Left colon (tissue), 2 donors: ENCODE measurements around the gene TULP3. TPM values are rescaled to one million over a fixed set of nuclear protein-coding genes. Genes with fewer than 3 reads are reported as not detected.

Source experiments
- ATAC-seq: fragments of 200-7000 bp; cut with Tn5 transposase; one replicate; pipeline ENCODE4 v1.9.1; 2020; ENCODE audit warnings: mild to moderate bottlenecking, moderate library complexity
- DNase-seq, 2 donors: peaks; one replicate each; pipeline ENCODE4 v3.0.0-alpha.2; 2020
- intact Hi-C, 2 donors: fragments of 100-400 bp; cut with DNase I in 1 of 2; cut with micrococcal nuclease in 1 of 2; formaldehyde crosslinking; loops; one replicate each; pipeline versions ENCODE4 v1.11.2 to v1.14.0; 2022; cut with DNase I, micrococcal nuclease
- total RNA-seq, 2 donors: library from RNA; stranded (reverse); fragmentation: NEBNext Ultra II Directional; extraction: Animal tissue kit (Norgen Biotek cat#: 25700); gene quantifications; one replicate each; pipeline ENCODE4 v1.2.1, GENCODE V29; 2021
- donor health status: DM: no; HTN: no; CAD: no.
- donor health status: DM: yes; HTN: yes; CAD: no.

Gene TULP3
- total RNA-seq, 2 donors from 2014 or later = 7.5 to 9.9 TPM

- ATAC-seq = no peak
- intact Hi-C loops = no loop called here
- DNase-seq = no peak
Observed at GRCh38 chr12:2912216-2912575, 21.5 kb downstream of the TULP3 start.

- intact Hi-C loops = no loop called here
- ATAC-seq (no peak), DNase-seq (no peak)
Observed at GRCh38 chr12:2919249-2919648, 28.6 kb downstream of the TULP3 start.

DNA sequence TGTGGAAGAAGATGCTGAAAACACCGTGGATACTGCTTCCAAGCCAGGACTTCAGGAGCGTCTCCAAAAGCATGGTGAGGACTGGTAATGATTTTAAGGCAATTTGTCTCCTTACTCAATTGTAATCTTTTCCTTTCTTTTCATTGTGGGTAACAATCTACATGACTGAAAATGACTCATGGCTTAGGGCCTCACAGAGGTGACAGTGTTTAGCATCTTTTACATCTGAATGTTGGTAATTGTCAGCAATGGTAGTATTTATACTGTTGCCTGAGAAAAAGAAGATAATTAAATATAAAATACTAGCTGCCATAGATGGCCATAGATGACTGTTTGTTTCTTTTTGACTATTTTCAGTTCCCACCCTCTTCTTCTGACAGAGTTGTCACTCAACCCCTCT is 31.6 kb downstream of the TULP3 start:
- ATAC-seq (no peak), DNase-seq (no peak)
- intact Hi-C loops = no loop called here

DNA sequence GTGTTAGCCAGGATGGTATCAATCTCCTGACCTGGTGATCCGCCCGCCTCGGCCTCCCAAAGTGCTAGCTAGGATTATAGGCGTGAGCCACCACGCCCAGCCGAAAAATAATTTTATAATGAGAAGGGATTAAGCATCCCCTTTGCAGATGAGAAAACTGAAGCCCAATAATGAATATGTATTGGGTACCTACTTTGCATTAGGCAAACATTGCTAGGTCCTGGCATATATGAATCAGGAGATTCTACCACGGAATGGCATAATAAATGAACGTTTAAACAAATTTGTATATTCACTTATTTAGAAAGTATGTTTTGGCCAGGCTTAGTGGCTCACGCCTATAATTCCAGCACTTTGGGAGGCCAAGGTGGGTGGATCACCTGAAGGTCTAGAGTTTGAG is 32.4 kb downstream of the TULP3 start:
- ATAC-seq = no peak
- intact Hi-C loops = no loop called here
- DNase-seq = no peak

- no peak for ATAC-seq
- intact Hi-C loops = no loop called here
- no peak for DNase-seq
Observed at GRCh38 chr12:2924019-2924418, 33.3 kb downstream of the TULP3 start.

DNA sequence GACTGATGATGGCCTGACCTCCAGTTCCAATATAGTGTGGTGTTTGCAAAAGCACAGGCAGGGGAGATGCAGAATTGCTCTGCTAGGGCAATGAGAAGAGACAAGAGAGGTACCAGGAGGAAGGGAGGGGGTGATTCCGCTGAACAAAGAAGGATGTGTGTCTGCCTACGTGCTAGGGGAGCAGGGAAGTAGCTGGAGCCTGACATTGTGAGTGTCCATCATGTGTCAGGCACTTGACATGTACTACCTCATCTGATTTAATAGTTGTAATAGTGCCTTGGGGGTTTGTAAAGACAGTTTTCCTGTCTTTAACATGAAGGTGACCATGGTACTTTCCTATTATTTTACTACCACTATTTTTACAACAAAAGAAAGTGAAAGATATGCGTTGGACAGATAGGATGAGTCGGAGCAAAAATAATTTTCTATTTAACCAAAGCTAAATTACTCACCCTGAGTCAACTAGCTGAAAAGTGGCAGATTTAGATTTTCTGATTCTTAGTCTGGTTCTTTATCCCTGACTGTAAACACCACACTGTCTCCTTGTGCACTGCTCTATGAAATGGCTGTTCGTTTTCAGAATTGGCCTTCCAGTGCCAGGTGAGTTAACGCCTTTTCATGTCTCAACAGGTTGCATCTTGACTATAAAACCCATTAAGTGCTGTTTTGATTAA is 34.8 kb downstream of the TULP3 start:
- intact Hi-C loops = no loop called here
- no peak for ATAC-seq
- DNase-seq = no peak

GRCh38 chr12:2930865-2931264 is 40.2 kb downstream of the TULP3 start:
- no peak for ATAC-seq

DNA sequence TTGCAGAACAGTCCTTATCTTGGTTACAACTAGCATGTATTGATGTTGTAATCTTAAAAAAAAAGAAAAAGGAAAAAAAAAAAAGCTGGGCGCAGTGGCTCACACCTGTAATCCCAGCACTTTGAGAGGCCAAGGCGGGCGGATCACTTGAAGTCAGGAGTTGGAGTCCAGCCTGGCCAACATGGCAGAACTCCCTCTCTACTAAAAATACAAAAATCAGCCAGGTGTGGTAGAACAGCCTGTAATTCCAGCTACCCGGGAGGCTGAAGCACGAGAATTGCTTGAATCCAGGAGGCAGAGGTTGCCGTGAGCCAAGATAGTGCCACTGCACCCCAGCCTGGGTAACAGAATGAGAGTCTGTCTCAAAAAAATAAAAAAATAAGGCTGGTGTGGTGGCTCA is 42.9 kb downstream of the TULP3 start:
- ATAC-seq (no peak), DNase-seq (no peak)
- intact Hi-C loops = no loop called here

More at GRCh38 chr12:2930865-2931264, 40.2 kb downstream of the TULP3 start:
- DNase-seq = no peak
- intact Hi-C loops = no loop called here

- DNase-seq (no peak), ATAC-seq (no peak)
- intact Hi-C loops = no loop called here
Observed at GRCh38 chr12:2934371-2934770, 43.7 kb downstream of the TULP3 start.

DNA sequence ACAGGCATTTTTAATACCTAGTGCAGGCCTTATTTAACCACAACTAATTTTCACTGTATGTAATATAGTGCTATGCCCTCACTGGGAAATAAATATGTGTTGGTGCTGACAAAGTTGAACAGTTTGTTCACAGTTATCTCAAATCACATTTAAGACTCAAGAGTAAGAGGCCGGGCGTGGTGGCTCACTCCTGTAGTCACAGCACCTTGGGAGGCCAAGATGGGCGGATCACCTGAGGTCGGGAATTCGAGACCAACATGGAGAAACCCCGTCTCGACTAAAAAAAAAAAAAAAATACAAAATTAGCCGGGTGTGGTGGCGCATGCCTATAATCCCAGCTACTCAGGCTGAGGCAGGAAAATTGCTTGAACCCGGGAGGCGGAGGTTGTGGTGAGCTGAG is 45.6 kb downstream of the TULP3 start:
- intact Hi-C loops = no loop called here
- DNase-seq (no peak), ATAC-seq (no peak)

DNA sequence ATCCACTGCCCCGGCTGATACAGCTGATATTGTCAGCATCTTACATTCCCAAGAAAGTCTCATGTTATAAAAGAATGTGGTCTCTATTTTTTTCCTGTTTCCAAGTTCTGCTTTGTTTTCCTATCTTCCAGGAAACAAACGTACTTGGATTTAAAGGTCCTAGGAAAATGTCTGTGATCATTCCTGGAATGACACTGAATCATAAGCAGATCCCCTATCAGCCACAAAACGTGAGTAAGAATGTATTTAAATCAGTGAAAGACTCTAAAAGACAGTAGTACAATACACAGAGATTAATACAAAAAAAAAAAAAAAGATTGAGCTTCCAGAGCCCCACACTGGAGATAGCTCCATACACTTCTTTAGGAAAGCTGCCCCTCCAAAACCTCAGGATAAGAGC is 46.8 kb downstream of the TULP3 start:
- intact Hi-C loops = no loop called here
- no peak for ATAC-seq
- no peak for DNase-seq

DNA sequence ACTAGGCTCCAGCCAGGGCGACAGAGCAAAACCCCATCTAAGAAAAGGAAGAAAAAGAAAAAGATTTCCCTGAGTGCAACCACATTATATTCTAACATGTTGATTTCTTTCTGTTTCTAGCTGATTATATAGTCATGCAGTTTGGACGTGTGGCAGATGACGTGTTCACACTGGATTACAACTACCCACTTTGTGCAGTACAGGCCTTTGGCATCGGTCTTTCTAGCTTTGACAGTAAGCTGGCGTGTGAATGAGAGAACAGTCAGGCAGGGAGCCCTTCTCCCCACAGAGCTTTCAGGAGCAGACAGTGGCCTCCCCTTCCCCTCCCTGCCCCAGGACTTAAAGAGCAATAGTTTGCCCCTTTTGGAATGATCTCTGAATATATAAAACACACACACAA is 48.5 kb downstream of the TULP3 start:
- ATAC-seq = no peak
- no peak for DNase-seq
- intact Hi-C loops = no loop called here

DNA sequence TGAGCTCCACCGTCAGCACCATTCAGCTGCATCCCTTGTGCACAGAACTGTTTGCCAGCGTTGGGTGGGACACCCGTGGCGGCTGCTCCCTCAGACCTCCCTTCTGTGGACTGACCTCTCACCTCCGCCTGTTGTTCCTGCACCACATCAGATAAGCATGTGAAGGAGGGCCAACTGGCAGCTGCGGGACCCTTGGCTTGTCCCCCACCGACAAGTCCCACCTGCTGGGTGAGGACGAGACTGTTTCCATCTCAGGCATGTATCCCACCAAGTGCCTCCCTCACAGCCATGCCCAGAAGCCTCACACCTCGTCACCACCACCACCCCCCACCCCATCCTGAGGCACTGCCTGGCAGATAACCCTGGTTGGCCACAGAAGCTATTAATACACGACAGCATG is 49.9 kb downstream of the TULP3 start:
- DNase-seq = no peak
- intact Hi-C loops = no loop called here
- ATAC-seq = no peak

DNA sequence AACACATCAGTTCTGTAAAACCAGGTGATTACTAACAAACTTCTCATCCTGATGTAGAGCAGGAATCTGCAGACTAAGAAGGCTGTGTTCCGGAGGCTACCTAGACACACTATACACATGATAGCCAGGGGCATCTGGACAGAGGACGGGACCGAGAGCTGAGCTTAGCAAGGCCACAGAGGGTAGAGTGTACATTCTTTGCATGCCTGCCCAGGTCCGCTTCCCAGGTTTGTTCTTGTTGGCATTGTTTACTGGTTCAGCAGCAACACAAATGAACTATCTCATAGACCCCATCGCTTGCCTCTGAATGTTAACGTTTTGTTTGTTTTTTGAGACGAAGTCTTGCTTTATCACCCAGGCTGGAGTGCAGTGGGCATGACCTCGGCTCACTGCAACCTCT is 50.8 kb downstream of the TULP3 start:
- ATAC-seq = no peak
- DNase-seq = no peak

DNA sequence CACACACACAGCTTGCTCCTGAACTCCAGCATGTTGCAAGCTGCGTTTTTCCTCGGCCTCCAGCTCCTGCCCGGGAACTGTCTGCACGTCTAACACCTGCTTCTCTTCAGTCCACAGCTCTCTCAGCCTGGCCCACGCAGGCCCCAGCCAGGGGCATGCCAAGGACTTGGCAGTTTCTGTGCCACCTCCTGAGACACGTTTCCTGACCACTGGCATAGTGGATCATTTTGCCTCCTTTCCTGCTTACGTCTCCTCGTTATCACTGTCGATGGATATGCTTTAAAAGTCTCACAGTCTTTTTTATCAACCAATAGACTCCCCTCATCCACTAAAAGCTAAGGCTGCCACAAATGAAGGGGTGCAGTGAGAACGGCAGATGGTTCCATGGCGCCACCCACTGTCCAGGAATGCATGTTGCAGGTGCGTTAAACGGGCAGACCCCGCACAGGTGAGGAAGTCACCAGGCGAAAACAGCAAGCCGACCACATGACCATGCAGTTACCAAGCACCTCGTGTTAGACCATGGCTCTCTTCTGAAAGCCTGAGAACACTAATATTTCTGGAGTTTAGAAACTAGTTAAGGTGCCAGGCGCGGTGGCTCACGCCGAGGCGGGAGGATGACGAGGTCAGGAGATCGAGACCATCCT is 53.8 kb downstream of the TULP3 start:
- ATAC-seq (peak; percentile 95), DNase-seq (peak in 1 of 2 donors; percentile 61)
- intact Hi-C loops = no loop called here

More for the DNA sequence above, 50.8 kb downstream of the TULP3 start:
- intact Hi-C loops = no loop called here

DNA sequence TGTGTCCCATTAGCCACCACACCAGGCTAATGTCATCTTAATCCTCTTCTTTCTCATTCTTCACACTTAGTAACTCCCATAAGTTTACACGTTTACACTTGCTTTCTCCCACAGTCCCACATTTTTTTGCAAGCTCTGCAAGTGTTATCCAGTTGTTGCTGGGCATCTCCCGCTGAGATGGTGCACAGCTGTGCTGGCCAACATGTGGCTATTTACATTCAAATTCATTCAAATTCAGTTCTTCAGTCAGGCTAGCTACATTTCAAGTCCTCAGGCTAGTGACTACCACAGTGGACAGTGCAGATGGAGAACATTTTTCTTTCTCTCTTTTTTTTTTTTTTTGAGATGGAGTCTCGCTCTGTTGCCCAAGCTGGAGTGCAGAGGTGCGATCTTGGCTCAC is 58.7 kb downstream of the TULP3 start:
- intact Hi-C loops = no loop called here
- ATAC-seq (no peak), DNase-seq (no peak)

GRCh38 chr12:2955888-2956287 is 65.2 kb downstream of the TULP3 start:
- DNase-seq (no peak), ATAC-seq (no peak)
- intact Hi-C loops = no loop called here

DNA sequence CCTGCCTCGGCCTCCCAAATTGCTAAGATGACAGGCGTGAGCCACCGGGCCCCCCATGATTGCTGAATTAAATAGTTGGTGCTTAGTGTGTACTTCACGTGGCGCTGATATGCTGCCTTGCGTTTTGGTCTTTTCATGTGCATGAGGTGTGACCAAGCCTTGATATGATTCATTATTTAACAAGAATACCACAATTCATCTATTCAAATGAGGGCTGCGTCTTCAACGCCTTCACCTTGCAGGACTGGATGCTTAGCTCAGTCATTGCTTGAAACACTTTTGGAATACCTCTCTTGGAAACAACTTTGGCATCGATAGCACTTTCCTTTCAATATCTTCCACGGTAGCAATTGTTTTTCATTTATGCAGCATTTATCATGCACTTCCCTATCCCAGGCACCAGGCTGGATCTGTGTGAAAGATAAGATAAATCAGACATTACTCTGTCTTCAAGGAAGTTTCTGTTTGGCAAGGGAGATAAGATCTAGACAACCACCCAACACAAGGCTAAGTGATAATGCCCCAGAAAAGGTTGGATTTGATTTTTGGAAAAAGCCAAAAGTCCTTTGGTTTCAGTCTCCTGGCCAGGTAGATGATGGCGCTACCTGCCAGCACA is 67.2 kb downstream of the TULP3 start:
- intact Hi-C loops = no loop called here
- DNase-seq = no peak
- peak; percentile 25 for ATAC-seq

DNA sequence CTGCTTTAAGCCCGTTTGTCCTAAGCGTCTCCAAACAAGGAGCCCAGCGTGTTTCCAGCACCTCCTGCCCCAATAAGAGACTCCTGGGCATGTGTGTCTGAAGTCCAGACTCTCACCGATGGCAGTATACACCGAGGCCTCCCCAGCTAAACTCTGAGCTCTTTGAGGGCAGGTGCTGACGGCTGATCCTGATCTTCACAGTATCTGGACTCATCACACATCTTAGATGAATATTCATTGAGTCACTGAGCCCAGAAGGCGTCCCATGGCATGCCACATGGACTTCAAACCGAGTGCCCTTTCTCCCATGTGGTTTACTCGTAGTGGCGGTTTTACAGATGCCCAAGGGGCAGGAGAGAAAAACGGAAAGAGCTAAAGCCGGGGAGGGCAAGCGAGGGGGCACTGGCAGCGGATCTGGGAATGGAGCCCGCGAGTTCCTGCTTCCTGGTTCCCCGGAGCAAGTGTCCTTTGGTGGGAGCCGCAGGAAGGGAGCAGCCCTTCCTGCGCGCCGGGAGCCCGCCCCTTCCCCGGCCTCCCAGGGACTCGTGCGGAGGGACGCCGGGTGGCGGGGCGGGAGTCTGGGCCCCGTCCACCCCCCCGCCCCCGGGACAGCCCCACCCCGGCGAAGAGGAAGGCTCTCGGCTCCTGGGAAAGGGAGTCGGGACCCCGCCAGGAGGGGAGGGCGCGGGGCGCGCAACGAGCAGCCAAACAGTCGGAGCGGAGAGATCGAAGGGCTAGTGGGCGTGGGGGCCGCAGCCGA is 67.9 kb downstream of the TULP3 start:
- intact Hi-C loops = no loop called here
- peak; percentile 71 to 73 for DNase-seq
- peak; percentile 86 for ATAC-seq

GRCh38 chr12:2959192-2959504 is 68.5 kb downstream of the TULP3 start, which contains the start of gene TEAD4:
TSS of gene TEAD4 (plus strand) at chr12:2959397.
- DNase-seq (peak; percentile 62 to 69), ATAC-seq (peak; percentile 73)
- intact Hi-C loops = no loop called here
